Measurements from ENCODE around the gene ZBTB8A. TPM values are rescaled to one million over a fixed set of nuclear protein-coding genes. Genes with fewer than 3 reads are reported as not detected.

Gene ZBTB8A
- total and polyA plus RNA-seq, 2 of the 13 experiments (the other 11 are each of a cell fraction or from before 2014, with no cell fraction given), result 1.3 to 3.7 TPM

DNA sequence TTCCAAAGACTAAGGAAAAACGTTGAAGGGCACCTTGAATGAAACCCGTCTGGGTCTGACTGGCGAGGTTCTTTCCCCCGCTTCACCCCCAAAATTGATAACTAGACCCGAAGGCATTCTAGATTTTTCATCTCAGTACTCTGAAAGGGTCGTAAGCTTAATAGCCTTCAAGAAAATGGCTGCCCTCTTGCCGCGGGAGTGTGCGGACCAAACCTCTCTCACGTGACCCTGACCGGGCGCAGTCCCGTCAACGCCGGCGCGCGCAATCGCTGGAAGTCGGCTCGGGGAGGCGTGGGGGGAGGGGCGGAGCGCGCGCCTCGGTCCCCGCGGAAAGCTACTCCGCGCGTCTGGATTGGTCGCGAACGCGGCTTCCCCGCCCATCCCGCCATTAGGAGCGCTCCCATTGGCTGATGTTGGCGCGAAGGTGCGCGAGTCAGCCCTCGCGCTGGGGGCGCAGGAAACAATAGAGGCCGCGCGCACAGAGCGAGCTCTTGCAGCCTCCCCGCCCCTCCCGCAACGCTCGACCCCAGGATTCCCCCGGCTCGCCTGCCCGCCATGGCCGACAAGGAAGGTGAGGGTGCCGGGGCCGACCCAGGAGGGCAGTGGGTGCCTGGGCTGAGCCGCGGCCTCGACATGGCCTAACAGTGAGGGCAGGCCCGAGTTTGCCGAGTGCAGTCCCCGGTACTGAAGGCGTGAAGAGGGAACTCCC lies 111.7 kb downstream of the ZBTB8A start, which contains the start of gene RBBP4 (continued):
- TF ChIP-seq RAD51 (IDR thresholded peaks at IDR 0.05; ENCODE audit: borderline replicate concordance) (peak; percentile 68; the same call in 1 of the 2 replicates), SALL2 (CRISPR knock-in tag; IDR thresholded peaks at IDR 0.05) (peak; percentile 96), SP1 (IDR thresholded peaks at IDR 0.05) (no peak), SP1 (CRISPR knock-in tag; IDR thresholded peaks at IDR 0.05) (peak; percentile 76), JUN (CRISPR knock-in tag; IDR thresholded peaks at IDR 0.05) (no peak; the same call in 1 of the 2 replicates), EHMT2 (IDR thresholded peaks at IDR 0.05; ENCODE audit: borderline replicate concordance, low read depth, low read length) (peak; percentile 57; the same call in 1 of the 2 replicates), RFXAP (CRISPR knock-in tag; IDR thresholded peaks at IDR 0.05; ENCODE audit: borderline replicate concordance) (peak; percentile 89), NR1H2 (CRISPR knock-in tag; IDR thresholded peaks at IDR 0.05; ENCODE audit: borderline replicate concordance, low read depth) (peak; percentile 90; the same call in 1 of the 2 replicates), WIZ (CRISPR knock-in tag; IDR thresholded peaks at IDR 0.05) (no peak), PHB2 (IDR thresholded peaks at IDR 0.05; ENCODE audit: partially characterized antibody) (no peak), EED (CRISPR knock-in tag; IDR thresholded peaks at IDR 0.05) (no peak), KLF13 (CRISPR knock-in tag; IDR thresholded peaks at IDR 0.05) (no peak), ZNF44 (CRISPR knock-in tag; IDR thresholded peaks at IDR 0.05) (peak; percentile 60; the same call in 1 of the 2 replicates), ZNF143 (CRISPR knock-in tag; IDR thresholded peaks at IDR 0.05) (peak; percentile 72), ZNF749 (CRISPR knock-in tag; IDR thresholded peaks at IDR 0.05; ENCODE audit: borderline replicate concordance) (peak; percentile 87), MED1 (CRISPR knock-in tag; IDR thresholded peaks at IDR 0.05) (peak; percentile 66), ZNF224 (CRISPR knock-in tag; IDR thresholded peaks at IDR 0.05) (peak; percentile 92; the same call in 1 of the 2 replicates), PCBP1 (IDR thresholded peaks at IDR 0.05; ENCODE audit: borderline replicate concordance, low read depth, low read length) (no peak), RARA (CRISPR knock-in tag; IDR thresholded peaks at IDR 0.05) (peak; percentile 47)
- TF ChIP-seq, protein P1, sequence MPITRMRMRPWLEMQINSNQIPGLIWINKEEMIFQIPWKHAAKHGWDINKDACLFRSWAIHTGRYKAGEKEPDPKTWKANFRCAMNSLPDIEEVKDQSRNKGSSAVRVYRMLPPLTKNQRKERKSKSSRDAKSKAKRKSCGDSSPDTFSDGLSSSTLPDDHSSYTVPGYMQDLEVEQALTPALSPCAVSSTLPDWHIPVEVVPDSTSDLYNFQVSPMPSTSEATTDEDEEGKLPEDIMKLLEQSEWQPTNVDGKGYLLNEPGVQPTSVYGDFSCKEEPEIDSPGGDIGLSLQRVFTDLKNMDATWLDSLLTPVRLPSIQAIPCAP (CRISPR knock-in tag; IDR thresholded peaks at IDR 0.05; ENCODE audit: low read depth), result no peak
- TF ChIP-seq, protein P2, sequence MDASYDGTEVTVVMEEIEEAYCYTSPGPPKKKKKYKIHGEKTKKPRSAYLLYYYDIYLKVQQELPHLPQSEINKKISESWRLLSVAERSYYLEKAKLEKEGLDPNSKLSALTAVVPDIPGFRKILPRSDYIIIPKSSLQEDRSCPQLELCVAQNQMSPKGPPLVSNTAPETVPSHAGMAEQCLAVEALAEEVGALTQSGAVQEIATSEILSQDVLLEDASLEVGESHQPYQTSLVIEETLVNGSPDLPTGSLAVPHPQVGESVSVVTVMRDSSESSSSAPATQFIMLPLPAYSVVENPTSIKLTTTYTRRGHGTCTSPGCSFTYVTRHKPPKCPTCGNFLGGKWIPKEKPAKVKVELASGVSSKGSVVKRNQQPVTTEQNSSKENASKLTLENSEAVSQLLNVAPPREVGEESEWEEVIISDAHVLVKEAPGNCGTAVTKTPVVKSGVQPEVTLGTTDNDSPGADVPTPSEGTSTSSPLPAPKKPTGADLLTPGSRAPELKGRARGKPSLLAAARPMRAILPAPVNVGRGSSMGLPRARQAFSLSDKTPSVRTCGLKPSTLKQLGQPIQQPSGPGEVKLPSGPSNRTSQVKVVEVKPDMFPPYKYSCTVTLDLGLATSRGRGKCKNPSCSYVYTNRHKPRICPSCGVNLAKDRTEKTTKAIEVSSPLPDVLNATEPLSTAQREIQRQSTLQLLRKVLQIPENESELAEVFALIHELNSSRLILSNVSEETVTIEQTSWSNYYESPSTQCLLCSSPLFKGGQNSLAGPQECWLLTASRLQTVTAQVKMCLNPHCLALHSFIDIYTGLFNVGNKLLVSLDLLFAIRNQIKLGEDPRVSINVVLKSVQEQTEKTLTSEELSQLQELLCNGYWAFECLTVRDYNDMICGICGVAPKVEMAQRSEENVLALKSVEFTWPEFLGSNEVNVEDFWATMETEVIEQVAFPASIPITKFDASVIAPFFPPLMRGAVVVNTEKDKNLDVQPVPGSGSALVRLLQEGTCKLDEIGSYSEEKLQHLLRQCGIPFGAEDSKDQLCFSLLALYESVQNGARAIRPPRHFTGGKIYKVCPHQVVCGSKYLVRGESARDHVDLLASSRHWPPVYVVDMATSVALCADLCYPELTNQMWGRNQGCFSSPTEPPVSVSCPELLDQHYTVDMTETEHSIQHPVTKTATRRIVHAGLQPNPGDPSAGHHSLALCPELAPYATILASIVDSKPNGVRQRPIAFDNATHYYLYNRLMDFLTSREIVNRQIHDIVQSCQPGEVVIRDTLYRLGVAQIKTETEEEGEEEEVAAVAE (CRISPR knock-in tag; IDR thresholded peaks at IDR 0.05; ENCODE audit: borderline replicate concordance), result peak; percentile 82; the same call in 1 of the 2 replicates
- TF ChIP-seq, protein P3, sequence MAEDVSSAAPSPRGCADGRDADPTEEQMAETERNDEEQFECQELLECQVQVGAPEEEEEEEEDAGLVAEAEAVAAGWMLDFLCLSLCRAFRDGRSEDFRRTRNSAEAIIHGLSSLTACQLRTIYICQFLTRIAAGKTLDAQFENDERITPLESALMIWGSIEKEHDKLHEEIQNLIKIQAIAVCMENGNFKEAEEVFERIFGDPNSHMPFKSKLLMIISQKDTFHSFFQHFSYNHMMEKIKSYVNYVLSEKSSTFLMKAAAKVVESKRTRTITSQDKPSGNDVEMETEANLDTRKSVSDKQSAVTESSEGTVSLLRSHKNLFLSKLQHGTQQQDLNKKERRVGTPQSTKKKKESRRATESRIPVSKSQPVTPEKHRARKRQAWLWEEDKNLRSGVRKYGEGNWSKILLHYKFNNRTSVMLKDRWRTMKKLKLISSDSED (CRISPR knock-in tag; IDR thresholded peaks at IDR 0.05), result peak; percentile 72; the same call in 1 of the 2 replicates
- TF ChIP-seq, protein P4, sequence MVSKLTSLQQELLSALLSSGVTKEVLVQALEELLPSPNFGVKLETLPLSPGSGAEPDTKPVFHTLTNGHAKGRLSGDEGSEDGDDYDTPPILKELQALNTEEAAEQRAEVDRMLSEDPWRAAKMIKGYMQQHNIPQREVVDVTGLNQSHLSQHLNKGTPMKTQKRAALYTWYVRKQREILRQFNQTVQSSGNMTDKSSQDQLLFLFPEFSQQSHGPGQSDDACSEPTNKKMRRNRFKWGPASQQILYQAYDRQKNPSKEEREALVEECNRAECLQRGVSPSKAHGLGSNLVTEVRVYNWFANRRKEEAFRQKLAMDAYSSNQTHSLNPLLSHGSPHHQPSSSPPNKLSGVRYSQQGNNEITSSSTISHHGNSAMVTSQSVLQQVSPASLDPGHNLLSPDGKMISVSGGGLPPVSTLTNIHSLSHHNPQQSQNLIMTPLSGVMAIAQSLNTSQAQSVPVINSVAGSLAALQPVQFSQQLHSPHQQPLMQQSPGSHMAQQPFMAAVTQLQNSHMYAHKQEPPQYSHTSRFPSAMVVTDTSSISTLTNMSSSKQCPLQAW (CRISPR knock-in tag; IDR thresholded peaks at IDR 0.05), result no peak

Data from HepG2 (cell line).